ENCODE measurements around the gene LMNA.

The LMNA gene

GRCh38 chr1:156078728-156079127 is 35.8 kb upstream of the LMNA start:
- no peak for TF ChIP-seq TAF1 (IDR thresholded peaks at IDR 0.05; ENCODE audit: low read depth)
- TF ChIP-seq CREB1 (IDR thresholded peaks at IDR 0.05; ENCODE audit: low read depth), result no peak
- no peak for TF ChIP-seq YY1 (IDR thresholded peaks at IDR 0.05; ENCODE audit: low read depth)
- no peak for TF ChIP-seq ZBTB7A (IDR thresholded peaks at IDR 0.05; ENCODE audit: low read depth)
- no peak for TF ChIP-seq FOXM1 (IDR thresholded peaks at IDR 0.05; ENCODE audit: borderline replicate concordance, low read depth)
- TF ChIP-seq TEAD4 (IDR thresholded peaks at IDR 0.05), result no peak
- no peak for TF ChIP-seq REST (IDR thresholded peaks at IDR 0.05; ENCODE audit: low read depth)
- TF ChIP-seq MAX (IDR thresholded peaks at IDR 0.05), result no peak
- TF ChIP-seq EGR1 (IDR thresholded peaks at IDR 0.05), result no peak
- TF ChIP-seq CEBPB (IDR thresholded peaks at IDR 0.05), result no peak
- no peak for TF ChIP-seq NFIC (IDR thresholded peaks at IDR 0.05)
- TF ChIP-seq TCF12 (IDR thresholded peaks at IDR 0.05; ENCODE audit: low read depth), result no peak
- no peak for TF ChIP-seq USF1 (IDR thresholded peaks at IDR 0.05)

GRCh38 chr1:156079762-156080161 is 34.7 kb upstream of the LMNA start:
- TF ChIP-seq FOXM1 (IDR thresholded peaks at IDR 0.05; ENCODE audit: borderline replicate concordance, low read depth) (no peak), CEBPB (IDR thresholded peaks at IDR 0.05) (no peak), NFIC (IDR thresholded peaks at IDR 0.05) (no peak), RAD21 (IDR thresholded peaks at IDR 0.05; ENCODE audit: low read depth) (no peak), CREB1 (IDR thresholded peaks at IDR 0.05; ENCODE audit: low read depth) (no peak), REST (IDR thresholded peaks at IDR 0.05; ENCODE audit: low read depth) (no peak)

- TF ChIP-seq YY1 (IDR thresholded peaks at IDR 0.05; ENCODE audit: low read depth), result no peak
- no peak for TF ChIP-seq TCF12 (IDR thresholded peaks at IDR 0.05; ENCODE audit: low read depth)
- no peak for TF ChIP-seq NFIC (IDR thresholded peaks at IDR 0.05)
- TF ChIP-seq ZBTB7A (IDR thresholded peaks at IDR 0.05; ENCODE audit: low read depth), result no peak
- TF ChIP-seq MAX (IDR thresholded peaks at IDR 0.05), result no peak
- no peak for TF ChIP-seq CEBPB (IDR thresholded peaks at IDR 0.05)
- no peak for TF ChIP-seq REST (IDR thresholded peaks at IDR 0.05; ENCODE audit: low read depth)
- no peak for TF ChIP-seq EP300 (IDR thresholded peaks at IDR 0.05; ENCODE audit: borderline replicate concordance)
- TF ChIP-seq CREB1 (IDR thresholded peaks at IDR 0.05; ENCODE audit: low read depth), result no peak
- TF ChIP-seq USF1 (IDR thresholded peaks at IDR 0.05), result no peak
- TF ChIP-seq TEAD4 (IDR thresholded peaks at IDR 0.05), result no peak
Measured at GRCh38 chr1:156080241-156080862, 34.2 kb upstream of the LMNA start.

- no peak for TF ChIP-seq REST (IDR thresholded peaks at IDR 0.05; ENCODE audit: low read depth)
- TF ChIP-seq TAF1 (IDR thresholded peaks at IDR 0.05; ENCODE audit: low read depth), result no peak
- no peak for TF ChIP-seq FOXM1 (IDR thresholded peaks at IDR 0.05; ENCODE audit: borderline replicate concordance, low read depth)
- TF ChIP-seq ZBTB7A (IDR thresholded peaks at IDR 0.05; ENCODE audit: low read depth), result no peak
- no peak for TF ChIP-seq RAD21 (IDR thresholded peaks at IDR 0.05; ENCODE audit: low read depth)
- no peak for TF ChIP-seq MAX (IDR thresholded peaks at IDR 0.05)
- no peak for TF ChIP-seq TCF12 (IDR thresholded peaks at IDR 0.05; ENCODE audit: low read depth)
- TF ChIP-seq CEBPB (IDR thresholded peaks at IDR 0.05), result no peak
- no peak for TF ChIP-seq CREB1 (IDR thresholded peaks at IDR 0.05; ENCODE audit: low read depth)
Measured at GRCh38 chr1:156080863-156081179, 33.7 kb upstream of the LMNA start.

All from Ishikawa (cell line).